Epithelial cell of proximal tubule (primary cell): ENCODE results near the gene SAMD14. TPM values are rescaled to one million over a fixed set of nuclear protein-coding genes. Genes with fewer than 3 reads are reported as not detected.
A peak's percentile ranks its signal among the peaks of the same experiment; 100 is the strongest.

ENCODE experiments used
- DNase-seq: peaks from one replicate; pipeline ENCODE4 v3.0.0-alpha.2; 2011; ENCODE audit warnings: low read depth
- H3K4me3 ChIP-seq: 2 replicates; pipeline ENCODE4 v1.5.1; 2011; ENCODE audit warnings: low read depth, mild to moderate bottlenecking, low read length
- CTCF ChIP-seq: conservative IDR thresholded peaks from 2 replicates; pipeline ENCODE4 v1.5.1; 2012; ENCODE audit warnings: low read depth, mild to moderate bottlenecking, low read length
- total RNA-seq: library from RNA; depleted of rRNA; stranded (reverse); fragments of >200 nt; gene quantifications from 2 replicates; pipeline ENCODE4 v1.2.3, GENCODE V29; 2015

Gene SAMD14
- total RNA-seq, 1 donor from 2014 or later: 11.5 TPM

- no peak for TF ChIP-seq CTCF
- no peak for DNase-seq
- no peak overlapping the region for H3K4me3 ChIP-seq
These were observed 40.8 kb downstream of the SAMD14 start for GRCh38 chr17:50088952-50089825.

- TF ChIP-seq CTCF: no peak
- DNase-seq: no peak
These were observed 42.0 kb downstream of the SAMD14 start for GRCh38 chr17:50087912-50088405.

DNA sequence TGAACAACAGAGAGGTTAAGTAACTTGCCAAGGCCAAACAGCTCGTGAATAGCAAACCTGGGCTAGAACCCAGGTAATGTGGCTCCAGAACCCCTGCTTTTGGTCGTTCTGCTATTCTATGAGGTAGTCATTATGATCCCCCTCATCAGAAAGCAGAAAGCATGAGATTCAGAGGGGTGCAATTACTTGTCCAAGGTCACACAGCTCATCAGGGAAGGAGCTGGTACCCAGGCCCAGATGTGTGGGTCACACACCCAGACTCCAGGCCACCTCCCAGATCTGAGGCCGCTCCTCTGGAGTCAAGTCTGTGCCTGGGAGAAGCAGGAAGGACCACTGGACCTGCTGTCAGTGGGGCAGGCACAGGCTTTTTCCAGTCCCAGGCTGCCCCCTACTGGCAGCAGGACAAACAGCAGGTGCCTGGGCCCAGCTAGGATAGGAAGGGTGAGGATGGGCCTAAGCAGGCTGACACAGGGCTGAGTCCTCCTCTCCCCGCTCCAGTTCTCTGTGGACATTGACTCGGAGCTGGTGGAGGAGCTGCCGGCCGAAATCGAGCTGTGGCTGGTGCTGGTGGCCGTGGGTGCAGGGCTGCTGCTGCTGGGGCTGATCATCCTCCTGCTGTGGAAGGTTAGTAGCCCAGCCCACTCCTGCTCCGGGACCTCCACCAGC lies 42.6 kb downstream of the SAMD14 start:
- no peak for DNase-seq
- TF ChIP-seq CTCF: peak; percentile 78
- no peak overlapping the region for H3K4me3 ChIP-seq

More at GRCh38 chr17:50087912-50088405, 42.0 kb downstream of the SAMD14 start:
- H3K4me3 ChIP-seq: no peak overlapping the region

DNA sequence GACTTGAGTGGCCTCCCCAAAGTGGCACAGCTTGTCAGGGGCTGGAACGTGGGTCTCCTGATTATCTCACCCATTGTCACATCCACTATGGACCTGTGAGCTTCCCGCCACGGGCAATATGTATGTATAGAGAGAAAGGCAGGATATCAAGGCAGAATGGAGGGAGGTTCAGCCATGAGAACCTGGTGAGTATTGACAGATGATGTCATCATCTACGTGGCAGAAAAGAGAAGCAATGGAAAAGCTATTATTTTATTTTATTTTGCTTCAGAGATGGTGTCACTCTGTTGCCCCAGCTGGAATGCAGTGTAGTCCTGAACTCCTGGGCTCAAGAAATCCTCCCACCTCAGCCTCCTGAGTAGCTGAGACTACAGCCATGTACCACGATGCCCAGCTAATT lies 48.2 kb downstream of the SAMD14 start:
- DNase-seq: no peak
- no peak for TF ChIP-seq CTCF
- no peak overlapping the region for H3K4me3 ChIP-seq

DNA sequence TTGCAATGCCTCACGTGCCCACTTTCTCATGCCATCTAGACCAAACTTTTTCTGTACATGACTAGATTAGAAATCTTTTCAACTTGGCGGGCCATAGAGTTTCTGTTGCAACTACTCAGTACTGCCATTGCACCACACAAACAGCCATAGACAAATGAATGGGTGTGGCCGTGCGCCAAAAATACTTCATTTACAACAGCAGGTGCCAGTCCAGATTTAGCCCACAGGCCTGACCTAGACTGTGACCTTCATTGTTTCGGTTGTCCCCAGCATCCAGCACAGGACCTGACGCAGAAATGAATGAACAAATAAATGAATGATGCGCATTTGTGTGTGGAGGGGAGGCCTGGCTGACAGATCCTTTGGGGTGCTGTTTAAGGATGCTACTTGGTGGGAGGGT lies 49.1 kb downstream of the SAMD14 start:
- DNase-seq: no peak
- TF ChIP-seq CTCF: no peak
- no peak overlapping the region for H3K4me3 ChIP-seq

GRCh38 chr17:50080096-50080480 lies 49.9 kb downstream of the SAMD14 start:
- H3K4me3 ChIP-seq: no peak overlapping the region
- DNase-seq: no peak
- TF ChIP-seq CTCF: no peak
